GM15510 (cell line): ENCODE measurements around the gene TYSND1.

Experiments
- POLR2A ChIP-seq: IDR thresholded peaks from 3 replicates; pipeline ENCODE4 v1.6.1; 2011; ENCODE audit warnings: borderline replicate concordance; ENCODE audit not compliant: insufficient read length; ENCODE audit errors: extremely low read depth

Gene TYSND1

DNA sequence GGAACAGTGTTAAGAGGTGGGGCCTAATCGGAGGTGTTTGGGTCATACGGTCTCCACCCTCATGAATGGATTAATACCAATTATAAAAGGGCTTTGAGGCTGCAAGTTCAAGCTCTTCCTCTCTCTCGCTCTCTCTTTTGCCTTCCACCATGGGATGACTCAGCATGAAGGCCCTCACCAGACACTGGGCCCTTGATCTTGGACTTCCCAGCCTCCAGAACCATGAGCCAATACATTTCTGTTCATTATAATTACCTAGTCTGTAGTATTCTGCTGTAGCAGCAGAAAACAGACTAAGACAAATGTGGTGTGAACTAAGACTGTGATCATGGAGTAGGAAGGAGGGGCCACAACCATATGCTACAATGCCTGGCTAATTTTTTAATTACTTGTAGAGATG, 21.6 kb downstream of the TYSND1 start:
- no peak for TF ChIP-seq POLR2A

DNA sequence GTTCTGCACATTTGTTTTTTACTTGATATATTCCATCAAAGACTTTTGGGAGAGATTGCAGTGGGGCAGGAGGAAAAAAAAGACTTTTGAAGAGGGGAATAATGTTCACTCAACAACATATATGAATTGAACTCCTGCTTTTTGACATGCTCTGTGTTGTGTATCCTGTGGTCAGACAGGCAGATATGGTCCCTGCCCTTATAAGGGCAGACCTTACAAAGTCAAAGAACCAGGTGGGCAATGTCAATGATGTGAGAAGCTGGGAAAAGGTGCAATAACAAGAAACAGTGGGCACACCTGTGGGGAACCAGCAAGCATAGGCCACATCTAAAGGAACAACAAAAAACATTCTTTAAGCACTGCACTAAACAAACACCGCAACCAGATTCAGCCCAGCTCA, 22.1 kb downstream of the TYSND1 start:
- no peak for TF ChIP-seq POLR2A

GRCh38 chr10:70123817-70124216, 22.7 kb downstream of the TYSND1 start:
- no peak for TF ChIP-seq POLR2A

- no peak for TF ChIP-seq POLR2A
Measured at GRCh38 chr10:70122742-70123141, 23.8 kb downstream of the TYSND1 start.

- no peak for TF ChIP-seq POLR2A
Measured at GRCh38 chr10:70121281-70121949, 25.1 kb downstream of the TYSND1 start.

GRCh38 chr10:70120417-70120816, 26.1 kb downstream of the TYSND1 start:
- no peak for TF ChIP-seq POLR2A

GRCh38 chr10:70119623-70120022, 26.9 kb downstream of the TYSND1 start:
- no peak for TF ChIP-seq POLR2A

- TF ChIP-seq POLR2A, result no peak
Measured at GRCh38 chr10:70119197-70119596, 27.3 kb downstream of the TYSND1 start.

- TF ChIP-seq POLR2A, result no peak
Measured at GRCh38 chr10:70118196-70118595, 28.3 kb downstream of the TYSND1 start.

DNA sequence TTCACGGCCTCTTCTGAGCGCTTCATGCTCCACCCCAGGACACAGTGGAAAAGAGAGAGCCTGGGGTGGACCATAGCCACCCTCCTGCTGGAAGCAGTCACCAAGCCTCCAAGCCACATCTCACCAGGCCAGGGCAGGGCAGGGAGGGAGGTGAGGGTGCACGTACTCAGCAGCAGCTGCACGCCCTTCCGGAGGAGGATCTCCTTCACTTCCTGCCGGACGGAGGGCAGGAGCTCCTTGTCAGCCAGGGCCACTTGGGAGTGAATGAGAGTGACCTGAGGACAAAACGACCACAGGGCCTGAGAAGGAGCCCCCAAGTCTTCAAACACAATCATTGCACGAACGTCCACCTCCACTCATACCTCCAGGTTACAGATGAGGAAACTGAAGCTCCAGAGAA, 28.9 kb downstream of the TYSND1 start:
- no peak for TF ChIP-seq POLR2A

- TF ChIP-seq POLR2A, result no peak
Measured at GRCh38 chr10:70115948-70116682, 30.4 kb downstream of the TYSND1 start.

- no peak for TF ChIP-seq POLR2A
Measured at GRCh38 chr10:70114902-70115301, 31.6 kb downstream of the TYSND1 start.

- no peak for TF ChIP-seq POLR2A
Measured at GRCh38 chr10:70112071-70112470, 34.4 kb downstream of the TYSND1 start.

DNA sequence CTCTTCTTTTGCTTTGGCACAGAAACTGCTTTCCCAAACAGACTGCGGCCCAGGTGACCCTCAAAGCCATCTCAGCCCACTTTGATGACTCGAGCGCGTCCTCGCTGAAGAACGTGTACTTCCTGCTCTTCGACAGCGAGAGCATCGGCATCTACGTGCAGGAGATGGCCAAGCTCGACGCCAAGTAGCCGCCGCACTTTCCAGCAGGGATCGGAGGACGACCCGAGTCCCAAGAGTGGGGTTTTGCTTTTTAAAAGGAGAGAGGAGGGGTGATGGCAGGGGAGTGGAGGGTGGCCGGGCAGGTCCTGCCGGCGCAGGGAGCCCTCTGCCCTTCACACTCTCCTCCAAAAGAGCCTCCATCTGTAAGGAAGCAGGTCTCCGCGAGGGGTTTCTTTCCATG, 35.0 kb downstream of the TYSND1 start:
- TF ChIP-seq POLR2A, result no peak

- no peak for TF ChIP-seq POLR2A
Measured at GRCh38 chr10:70109064-70109729, 37.3 kb downstream of the TYSND1 start.
